Epithelial cell of prostate (primary cell): Measurements from ENCODE around the gene PHKB.
"Not testable (repeated sequence)": the region's sequence is repeated elsewhere in the genome, so short reads cannot be mapped to it uniquely, and the experiment has no call there.

ENCODE experiments used
- DNase-seq: peaks from one replicate; pipeline ENCODE4 v3.0.0-alpha.2; 2011; ENCODE audit warnings: low read depth, low spot score
- H3K27ac ChIP-seq: fragments of 450-650 bp; 2 replicates; pipeline ENCODE4 v1.5.1; 2017; ENCODE audit warnings: mild to moderate bottlenecking

Gene PHKB

DNA sequence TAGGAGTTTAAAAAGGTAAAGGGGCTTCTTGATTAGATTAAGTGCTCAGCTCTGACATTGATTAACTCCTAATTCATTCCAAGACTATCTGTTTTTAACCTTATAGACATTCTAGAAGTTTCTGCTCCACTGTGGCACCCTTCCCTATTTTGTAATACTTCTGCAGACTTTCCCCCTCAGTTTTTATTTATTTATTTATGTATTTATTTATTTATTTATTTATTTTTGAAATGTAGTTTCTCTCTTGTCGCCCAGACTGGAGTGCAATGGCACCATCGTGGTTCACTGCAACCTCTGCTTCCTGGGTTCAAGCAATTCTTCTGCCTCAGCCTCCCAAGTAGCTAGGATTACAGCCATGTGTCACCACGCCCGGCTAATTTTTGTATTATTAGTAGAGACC is 185.8 kb downstream of the PHKB start:
- no peak overlapping the region for H3K27ac ChIP-seq
- DNase-seq, result no peak

DNA sequence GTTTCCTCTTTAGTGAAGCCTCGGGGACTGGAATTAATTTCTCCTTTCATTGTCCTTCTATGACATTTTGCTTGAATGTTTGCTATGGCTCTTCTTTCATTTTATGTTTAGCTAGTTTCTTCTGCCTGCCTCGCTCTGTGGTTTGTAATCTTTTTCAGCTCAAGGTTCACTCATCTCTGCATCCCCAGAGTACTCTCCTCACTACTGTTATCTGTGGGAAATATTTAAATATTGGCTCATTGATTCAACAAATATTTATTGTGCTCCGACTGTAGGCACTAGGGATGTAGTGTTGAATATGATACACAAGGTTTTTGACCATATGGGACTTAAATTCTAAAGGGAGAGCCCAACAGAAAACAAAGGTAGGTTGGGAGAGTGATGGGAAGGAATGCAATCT is 195.9 kb downstream of the PHKB start:
- DNase-seq, result no peak
- no peak overlapping the region for H3K27ac ChIP-seq

GRCh38 chr16:47657977-47658376 is 196.8 kb downstream of the PHKB start:
- DNase-seq, result no peak
- no peak overlapping the region for H3K27ac ChIP-seq

DNA sequence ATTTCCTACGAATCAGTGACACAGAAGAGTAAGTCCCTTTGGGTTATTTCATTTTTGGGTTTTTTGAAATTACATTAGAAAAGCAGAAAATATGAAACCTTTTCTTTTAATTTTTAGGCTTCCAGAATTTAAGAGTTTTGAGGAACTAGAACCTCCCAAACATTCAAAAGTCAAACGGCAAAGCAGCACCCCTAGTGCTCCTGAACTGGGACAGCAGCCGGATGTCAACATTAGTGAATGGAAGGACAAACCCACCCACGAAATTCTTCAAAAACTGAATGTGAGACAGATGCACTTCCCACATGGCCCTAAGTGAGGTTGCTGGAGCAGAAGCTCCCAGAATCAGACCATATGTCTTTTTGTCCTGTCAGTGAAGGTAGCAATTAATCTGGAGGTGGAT is 199.4 kb downstream of the PHKB start:
- no peak for DNase-seq
- H3K27ac ChIP-seq, result no peak overlapping the region

DNA sequence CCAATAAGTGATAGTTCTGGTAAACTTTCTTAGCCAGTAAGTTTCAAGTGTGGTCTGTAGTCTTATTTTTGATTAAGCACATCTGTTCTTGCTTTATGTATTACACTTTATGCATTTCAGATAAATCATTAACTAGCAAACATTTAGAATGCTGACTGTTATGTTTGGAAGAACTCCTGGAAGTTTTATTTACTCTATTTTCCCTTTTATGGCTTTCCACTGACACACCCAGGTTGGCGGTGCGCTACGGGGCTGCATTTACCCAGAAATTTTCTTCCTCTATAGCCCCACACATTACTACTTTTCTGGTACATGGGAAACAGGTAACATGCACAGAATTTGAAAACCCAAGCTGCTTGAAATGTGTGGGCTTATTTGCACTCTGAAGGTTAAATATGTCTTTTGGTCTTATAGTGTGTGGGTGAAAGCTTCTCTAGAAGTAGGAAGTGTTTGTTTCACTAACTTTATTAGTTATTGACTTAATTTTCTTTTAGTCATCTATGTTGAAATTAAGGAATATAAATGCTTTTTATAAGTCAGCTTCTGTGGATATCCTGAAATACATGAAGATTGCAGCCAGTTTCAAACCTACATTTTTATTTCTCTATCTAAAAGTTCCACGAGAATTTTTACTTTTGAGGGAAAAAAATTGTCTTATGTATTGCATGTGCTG is 203.7 kb downstream of the PHKB start:
- no peak for DNase-seq
- no peak overlapping the region for H3K27ac ChIP-seq

GRCh38 chr16:47666434-47666833 is 205.3 kb downstream of the PHKB start:
- H3K27ac ChIP-seq, result no peak overlapping the region
- no peak for DNase-seq

DNA sequence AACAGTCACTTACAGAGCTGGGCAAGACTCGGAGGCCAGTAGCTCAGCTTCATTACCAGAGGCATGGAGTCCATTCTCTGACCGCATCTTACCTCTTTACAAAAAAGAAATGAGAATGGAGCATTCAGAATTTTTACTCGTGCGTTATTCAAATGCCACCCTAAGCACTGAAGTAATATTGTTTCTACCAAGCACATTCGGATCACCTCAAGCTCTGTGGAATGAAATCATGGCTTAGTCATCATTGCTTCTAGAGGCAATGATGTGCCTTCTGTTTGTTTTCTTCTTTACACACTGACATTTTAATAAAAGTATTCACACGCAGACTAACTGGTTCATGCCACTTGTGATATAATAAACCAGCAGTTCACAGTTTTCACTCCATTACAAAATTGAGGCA is 206.8 kb downstream of the PHKB start:
- no peak for DNase-seq
- H3K27ac ChIP-seq, result no peak overlapping the region

- H3K27ac ChIP-seq, result no peak overlapping the region
- no peak for DNase-seq
Measured at GRCh38 chr16:47672475-47672874, 211.3 kb downstream of the PHKB start.

GRCh38 chr16:47676635-47677177 is 215.6 kb downstream of the PHKB start:
- H3K27ac ChIP-seq, result no peak overlapping the region
- no peak for DNase-seq

DNA sequence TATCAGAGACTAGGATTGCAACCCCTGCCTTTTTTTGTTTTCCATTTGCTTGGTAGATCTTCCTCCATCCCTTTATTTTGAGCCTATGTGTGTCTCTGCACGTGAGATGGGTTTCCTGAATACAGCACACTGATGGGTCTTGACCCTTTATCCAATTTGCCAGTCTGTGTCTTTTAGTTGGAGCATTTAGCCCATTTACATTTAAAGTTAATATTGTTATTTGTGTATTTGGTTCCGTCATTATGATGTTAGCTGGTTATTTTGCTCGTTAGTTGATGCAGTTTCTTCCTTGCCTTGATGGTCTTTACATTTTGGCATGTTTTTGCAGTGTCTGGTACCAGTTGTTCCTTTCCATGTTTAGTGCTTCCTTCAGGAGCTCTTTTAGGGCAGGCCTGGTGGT is 220.4 kb downstream of the PHKB start:
- not testable (repeated sequence) for DNase-seq, H3K27ac ChIP-seq

- H3K27ac ChIP-seq, result no peak overlapping the region
- DNase-seq, result no peak
Measured at GRCh38 chr16:47687694-47688093, 226.6 kb downstream of the PHKB start.

- DNase-seq, result no peak
Measured at GRCh38 chr16:47693226-47693625, 232.1 kb downstream of the PHKB start.

GRCh38 chr16:47694543-47694942 is 233.4 kb downstream of the PHKB start:
- H3K27ac ChIP-seq, result no peak overlapping the region
- DNase-seq, result no peak

More at GRCh38 chr16:47693226-47693625, 232.1 kb downstream of the PHKB start:
- H3K27ac ChIP-seq, result no peak overlapping the region

- H3K27ac ChIP-seq, result no peak overlapping the region
- no peak for DNase-seq
Measured at GRCh38 chr16:47695756-47696155, 234.6 kb downstream of the PHKB start.

DNA sequence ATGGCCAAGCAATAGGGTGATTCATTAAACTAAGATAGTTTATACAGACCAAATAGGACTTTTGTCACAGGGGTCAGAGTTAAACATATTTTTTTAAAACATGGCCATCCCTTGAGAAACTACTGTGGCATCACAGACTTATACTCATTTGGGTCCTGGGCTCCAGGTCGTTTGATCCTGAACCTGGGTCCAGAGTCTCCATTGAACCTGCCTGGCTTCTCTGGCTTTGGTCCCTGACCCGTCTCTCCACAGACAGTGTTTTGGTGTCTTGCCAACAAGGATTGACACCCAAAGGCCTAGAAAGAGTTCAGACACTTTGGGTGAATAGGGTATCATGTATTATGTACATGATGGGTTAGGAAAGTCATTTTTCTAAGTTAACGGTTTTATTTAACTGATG is 236.7 kb downstream of the PHKB start:
- DNase-seq, result no peak

GRCh38 chr16:47699106-47699505 is 238.0 kb downstream of the PHKB start:
- DNase-seq, result no peak
- no peak overlapping the region for H3K27ac ChIP-seq

More for the DNA sequence above, 236.7 kb downstream of the PHKB start:
- no peak overlapping the region for H3K27ac ChIP-seq

GRCh38 chr16:47700857-47701587 is 239.9 kb downstream of the PHKB start:
- H3K27ac ChIP-seq, result no peak overlapping the region
- no peak for DNase-seq

DNA sequence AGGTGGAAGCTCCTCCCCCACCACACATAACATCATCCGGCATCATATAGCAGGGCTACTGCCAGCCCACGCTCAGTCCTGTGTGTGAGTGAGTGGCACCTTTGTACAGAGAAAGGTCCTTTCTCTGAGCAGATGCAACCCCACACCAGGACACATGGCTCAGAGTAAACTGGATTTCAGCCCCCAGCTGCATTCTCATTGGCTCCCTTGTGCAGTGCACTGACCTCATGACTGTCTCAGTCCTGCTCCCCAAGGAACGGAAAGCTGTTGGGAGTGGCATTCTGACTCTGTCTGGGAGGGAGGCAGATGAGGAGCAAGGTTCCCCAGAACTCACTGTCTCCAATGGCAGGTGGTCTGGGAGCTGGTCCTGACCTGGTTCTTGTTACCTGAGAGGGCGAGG is 244.1 kb downstream of the PHKB start:
- no peak for DNase-seq
- H3K27ac ChIP-seq, result no peak overlapping the region

- no peak overlapping the region for H3K27ac ChIP-seq
Measured at GRCh38 chr16:47711809-47712208, 250.7 kb downstream of the PHKB start.

GRCh38 chr16:47712276-47713224 is 251.4 kb downstream of the PHKB start:
- no peak for DNase-seq
- H3K27ac ChIP-seq, result peak overlapping the region; percentile 52

More at GRCh38 chr16:47711809-47712208, 250.7 kb downstream of the PHKB start:
- no peak for DNase-seq
